AG09319 (cell line): ENCODE measurements around the gene TSSK3.

ENCODE experiments used
- DNase-seq: peaks from one replicate; pipeline ENCODE4 v3.0.0-alpha.2; 2010; ENCODE audit warnings: low read depth; ENCODE audit errors: extremely low read depth
- CTCF ChIP-seq: IDR thresholded peaks from 2 replicates; pipeline ENCODE4 v1.5.1; 2011; ENCODE audit warnings: low read depth, mild to moderate bottlenecking, inconsistent platforms, low read length, moderate library complexity

TSSK3 gene

GRCh38 chr1:32405672-32406467 is 43.5 kb downstream of the TSSK3 start:
- no peak for DNase-seq
- TF ChIP-seq CTCF = no peak

GRCh38 chr1:32406629-32407111 is 44.3 kb downstream of the TSSK3 start:
- no peak for DNase-seq
- TF ChIP-seq CTCF = no peak

DNA sequence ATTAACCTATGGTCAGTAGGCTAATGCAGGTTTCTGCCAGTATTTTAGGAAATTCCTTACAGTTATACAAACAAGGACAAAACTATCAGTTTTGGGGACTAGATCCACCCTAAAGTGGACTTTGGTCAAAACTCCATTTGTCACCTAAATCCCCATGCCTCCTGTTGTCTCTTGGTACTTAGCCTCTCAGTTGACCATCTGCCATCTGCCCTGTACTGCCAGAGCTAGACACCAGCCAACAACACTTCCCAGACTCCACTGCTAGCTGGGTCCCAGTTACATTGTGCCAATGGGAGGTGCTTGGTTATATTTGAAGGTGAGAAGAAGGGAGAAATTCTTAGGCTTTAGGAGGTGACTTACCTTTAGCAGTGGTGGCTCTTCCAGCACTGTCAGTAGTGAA is 48.9 kb downstream of the TSSK3 start:
- DNase-seq = no peak
- no peak for TF ChIP-seq CTCF

- TF ChIP-seq CTCF = peak; percentile 86
- DNase-seq = peak; percentile 16
Measured at GRCh38 chr1:32413507-32414185, 51.3 kb downstream of the TSSK3 start.
